GM23338 (cell line): ENCODE data around the gene NR5A2. TPM values are rescaled to one million over a fixed set of nuclear protein-coding genes. Genes with fewer than 3 reads are reported as not detected.

Source experiments
- ATAC-seq: fragments of 200-7000 bp; cut with Tn5 transposase; 3 replicates; pipeline ENCODE4 v1.9.1; 2020
- DNase-seq: peaks from one replicate; pipeline ENCODE4 v3.0.0-alpha.2; 2015; ENCODE audit warnings: low spot score
- H2AFZ ChIP-seq: fragments of 200-600 bp; sonication (generic); 2 replicates; pipeline ENCODE4 v1.8.0; 2016; ENCODE audit warnings: antibody characterized with exemption, mild to moderate bottlenecking, moderate library complexity
- H3F3A ChIP-seq: fragments of 200-600 bp; sonication (generic); replicated peaks from 2 replicates; pipeline ENCODE4 v1.8.0; 2017; ENCODE audit warnings: antibody characterized with exemption, mixed run types, low read depth
- H3K27ac ChIP-seq: fragments of 200-600 bp; sonication (generic); 2 replicates; pipeline ENCODE4 v1.6.1; 2016; ENCODE audit warnings: low read depth
- H3K27me3 ChIP-seq: fragments of 200-600 bp; sonication (generic); 2 replicates; pipeline ENCODE4 v1.8.0; 2016; ENCODE audit warnings: mild to moderate bottlenecking, mixed run types, moderate library complexity; ENCODE audit not compliant: insufficient read depth
- H3K36me3 ChIP-seq: fragments of 200-600 bp; sonication (generic); 2 replicates; pipeline ENCODE4 v1.8.0; 2016; ENCODE audit warnings: mild to moderate bottlenecking; ENCODE audit not compliant: insufficient read depth
- H3K4me1 ChIP-seq: fragments of 200-600 bp; sonication (generic); 2 replicates; pipeline ENCODE4 v1.8.0; 2016; ENCODE audit warnings: mild to moderate bottlenecking, moderate library complexity; ENCODE audit not compliant: insufficient read depth
- H3K4me2 ChIP-seq: fragments of 200-600 bp; sonication (generic); 2 replicates; pipeline ENCODE4 v1.7.1; 2017; ENCODE audit warnings: mixed run types
- H3K4me3 ChIP-seq: fragments of 200-600 bp; sonication (generic); 2 replicates; pipeline ENCODE4 v1.6.1; 2016; ENCODE audit warnings: mixed run types
- H3K79me2 ChIP-seq: fragments of 200-600 bp; sonication (generic); replicated peaks from 2 replicates; pipeline ENCODE4 v1.8.0; 2017; ENCODE audit warnings: mild to moderate bottlenecking; ENCODE audit not compliant: insufficient read depth
- H3K9me2 ChIP-seq: fragments of 200-600 bp; sonication (generic); 2 replicates; pipeline ENCODE4 v1.8.0; 2017; ENCODE audit not compliant: insufficient read depth
- H4K20me1 ChIP-seq: fragments of 200-600 bp; sonication (generic); replicated peaks from 2 replicates; pipeline ENCODE4 v1.8.0; 2017; ENCODE audit warnings: mild to moderate bottlenecking; ENCODE audit not compliant: insufficient read depth
- H3K27ac Mint-ChIP-seq: 2 replicates; pipeline ENCODE4 v1.8.0; 2020; ENCODE audit warnings: inconsistent platforms, mild to moderate bottlenecking, moderate library complexity, mixed read lengths
- H3K27me3 Mint-ChIP-seq: 3 replicates; pipeline ENCODE4 v1.8.0; 2022; ENCODE audit warnings: low read depth, mild to moderate bottlenecking, moderate library complexity, mixed read lengths, inconsistent platforms; ENCODE audit not compliant: insufficient read depth, poor library complexity
- H3K36me3 Mint-ChIP-seq: 3 replicates; pipeline ENCODE4 v1.8.0; 2021; ENCODE audit warnings: low read depth, mild to moderate bottlenecking, inconsistent platforms, moderate library complexity, mixed read lengths
- H3K4me1 Mint-ChIP-seq: 3 replicates; pipeline ENCODE4 v1.8.0; 2020; ENCODE audit warnings: mild to moderate bottlenecking, inconsistent platforms, mixed read lengths
- H3K4me3 Mint-ChIP-seq: 3 replicates; pipeline ENCODE4 v1.8.0; 2021; ENCODE audit warnings: moderate library complexity, mild to moderate bottlenecking, inconsistent platforms, mixed read lengths
- H3K9me3 Mint-ChIP-seq: 3 replicates; pipeline ENCODE4 v1.8.0; 2020; ENCODE audit warnings: moderate library complexity, mild to moderate bottlenecking, inconsistent platforms, mixed read lengths
- NANOG ChIP-seq: IDR thresholded peaks from 2 replicates; pipeline ENCODE4 v1.6.1; 2016; ENCODE audit warnings: antibody characterized with exemption, borderline replicate concordance
- polyA plus RNA-seq: library from polyadenylated mRNA; unstranded; fragments of >200 nt; fragmentation: Nextera tagmentation; extraction: Ambion mirVana; gene quantifications from 2 replicates; pipeline ENCODE4 v1.2.1, GENCODE V29; 2016
- small RNA-seq: library from RNA; depleted of rRNA; stranded (forward); fragments of <200 nt; gene quantifications from one replicate; pipeline ENCODE3, GENCODE V24; 2014; ENCODE audit warnings: low replicate concordance
- total RNA-seq: library from RNA; depleted of rRNA; stranded (reverse); fragments of >200 nt; shearing (Covaris generic); gene quantifications from 2 replicates; pipeline ENCODE4 v1.2.3, GENCODE V29; 2014

NR5A2 gene
- total and polyA plus RNA-seq, 2 experiments from 2014 or later = 4.4 to 13.1 TPM

DNA sequence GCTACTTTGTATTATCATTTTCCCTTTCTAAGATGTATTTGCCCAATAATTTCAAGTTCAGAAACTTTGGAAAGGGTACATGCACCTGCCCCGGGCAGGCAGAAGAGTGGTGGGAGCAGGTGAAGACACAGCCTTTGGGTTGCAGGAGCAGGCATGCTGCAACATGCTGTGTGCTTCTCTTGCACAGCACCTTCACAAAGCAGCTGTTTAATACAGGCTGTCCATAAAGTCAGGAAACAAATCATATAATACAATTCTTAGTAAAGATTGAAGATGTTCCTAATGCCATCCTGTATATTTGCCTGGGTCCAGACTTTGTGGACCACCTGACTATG lies 199.4 kb downstream of the NR5A2 start:
- Mint-ChIP-seq H3K36me3 (peaks cover 3% of the 10 kb centered on the region; the same call in 1 of the 3 replicates), H3K9me3 (no peaks in the 10 kb centered on the region), H3K27ac (peak overlapping the region; percentile 87), H3K4me3 (no peak overlapping the region; the same call in 2 of the 3 replicates), H3K4me1 (peaks cover 38% of the 10 kb centered on the region), H3K27me3 (peaks cover 4% of the 10 kb centered on the region)
- Histone ChIP-seq H3K27me3 (no peaks in the 10 kb centered on the region), H3K4me3 (no peak overlapping the region), H4K20me1 (no peaks in the 10 kb centered on the region), H3K27ac (peak overlapping the region; percentile 70; the same call in 1 of the 2 replicates), H3K4me1 (peaks cover 48% of the 10 kb centered on the region), H3K36me3 (no peaks in the 10 kb centered on the region), H3K4me2 (peak overlapping the region; percentile 50; the same call in 1 of the 2 replicates), H3K79me2 (no peaks in the 10 kb centered on the region), H3F3A (no peaks in the 10 kb centered on the region), H2AFZ (peak overlapping the region; percentile 2), H3K9me2 (peaks cover 5% of the 10 kb centered on the region; the same call in 1 of the 2 replicates)
- DNase-seq = no peak
- TF ChIP-seq NANOG = no peak
- ATAC-seq = peak; percentile 42

Small RNAs within 50 kb of the gene (small RNA-seq; reads per million reads assigned to genes)
- gene RNU6-570P (not detected), gene RNU6-609P (not detected), gene RNU6-716P (not detected)
